Measurements from ENCODE around the gene PHACTR1. TPM values are rescaled to one million over a fixed set of nuclear protein-coding genes. Genes with fewer than 3 reads are reported as not detected.

Gene PHACTR1
- total and polyA plus RNA-seq, 7 donors, result 0.04 to 3.0 (median 0.85) TPM

- ATAC-seq (no peak), DNase-seq (no peak)
- Histone ChIP-seq H3K36me3 (ENCODE audit: insufficient read depth in 1 of 2, low read depth in 1 of 2) (peaks cover 0 to 3% of the 10 kb centered on the region in 2 donors), H3K27me3 (ENCODE audit: insufficient read depth in 3 of 3, low read length in 2 of 3) (no peaks in the 10 kb centered on the region), H3K4me1 (no peaks in the 10 kb centered on the region), H3K4me3 (no peak overlapping the region), H3K27ac (no peak overlapping the region), H3K9me3 (no peaks in the 10 kb centered on the region)
- no peak for TF ChIP-seq CTCF (IDR thresholded peaks at IDR 0.05)
- intact Hi-C loops (cut with DNase I), result no loop called here
- WGBS, 3 donors, result 74 to 89% (median 83%) methylated on average over 3 of the region's 3 CpGs
Measured at GRCh38 chr6:13278164-13278563, 561.6 kb downstream of the PHACTR1 start.

GRCh38 chr6:13278991-13279390 is 562.4 kb downstream of the PHACTR1 start:
- intact Hi-C loops (cut with DNase I), result no loop called here
- Histone ChIP-seq H3K4me3 (no peak overlapping the region), H3K27me3 (ENCODE audit: insufficient read depth in 3 of 3, low read length in 2 of 3) (no peaks in the 10 kb centered on the region), H3K36me3 (ENCODE audit: insufficient read depth in 1 of 2, low read depth in 1 of 2) (peaks cover 0 to 7% of the 10 kb centered on the region in 2 donors), H3K4me1 (no peaks in the 10 kb centered on the region), H3K27ac (no peak overlapping the region), H3K9me3 (no peaks in the 10 kb centered on the region)
- no peak for ATAC-seq
- no peak for DNase-seq
- WGBS, 3 donors, result 57 to 71% (median 58%) methylated on average over 4 of the region's 4 CpGs
- TF ChIP-seq CTCF (IDR thresholded peaks at IDR 0.05), result no peak

- DNase-seq, result no peak
- no peak overlapping the region for H3K27ac ChIP-seq
- no peaks in the 10 kb centered on the region for H3K4me1 ChIP-seq
- intact Hi-C loops (cut with DNase I), result no loop called here
- H3K9me3 ChIP-seq, result no peaks in the 10 kb centered on the region
- whole genome bisulfite sequencing, 3 donors, result 70 to 83% (median 72%) methylated on average over 4 of the region's 4 CpGs
- no peak for TF ChIP-seq CTCF (IDR thresholded peaks at IDR 0.05)
- peaks cover 0 to 7% of the 10 kb centered on the region in 2 donors for H3K36me3 ChIP-seq (ENCODE audit: insufficient read depth in 1 of 2, low read depth in 1 of 2)
- H3K4me3 ChIP-seq, result no peak overlapping the region
- H3K27me3 ChIP-seq (ENCODE audit: insufficient read depth in 3 of 3, low read length in 2 of 3), result no peaks in the 10 kb centered on the region
- no peak for ATAC-seq
Measured at GRCh38 chr6:13280254-13280653, 563.7 kb downstream of the PHACTR1 start.

GRCh38 chr6:13281686-13282085 is 565.1 kb downstream of the PHACTR1 start:
- TF ChIP-seq CTCF (IDR thresholded peaks at IDR 0.05), result no peak
- Histone ChIP-seq H3K9me3 (peaks cover 2% of the 10 kb centered on the region), H3K4me1 (no peaks in the 10 kb centered on the region), H3K36me3 (ENCODE audit: insufficient read depth in 1 of 2, low read depth in 1 of 2) (peaks cover 0 to 10% of the 10 kb centered on the region in 2 donors), H3K4me3 (no peak overlapping the region), H3K27ac (no peak overlapping the region), H3K27me3 (ENCODE audit: insufficient read depth in 3 of 3, low read length in 2 of 3) (no peaks in the 10 kb centered on the region)
- ATAC-seq, result no peak
- 54 to 67% (median 65%) methylated on average over 9 of the region's 9 CpGs for WGBS, 3 donors
- DNase-seq, result no peak
- intact Hi-C loops (cut with DNase I), result no loop called here

- no peak overlapping the region for H3K27ac ChIP-seq
- peaks cover 0 to 12% of the 10 kb centered on the region in 2 donors for H3K36me3 ChIP-seq (ENCODE audit: insufficient read depth in 1 of 2, low read depth in 1 of 2)
- no peak for DNase-seq
- ATAC-seq, result no peak
- no peak overlapping the region for H3K4me3 ChIP-seq
- peaks cover 8% of the 10 kb centered on the region for H3K9me3 ChIP-seq
- intact Hi-C loops (cut with DNase I), result no loop called here
- WGBS, 3 donors, result 83 to 86% (median 85%) methylated on average over 8 of the region's 8 CpGs
- no peak for TF ChIP-seq CTCF (IDR thresholded peaks at IDR 0.05)
- no peaks in the 10 kb centered on the region for H3K4me1 ChIP-seq
- H3K27me3 ChIP-seq (ENCODE audit: insufficient read depth in 3 of 3, low read length in 2 of 3), result no peaks in the 10 kb centered on the region
Measured at GRCh38 chr6:13282393-13283069, 566.0 kb downstream of the PHACTR1 start.
